Measurements from ENCODE around the gene IRF4.

The IRF4 gene

DNA sequence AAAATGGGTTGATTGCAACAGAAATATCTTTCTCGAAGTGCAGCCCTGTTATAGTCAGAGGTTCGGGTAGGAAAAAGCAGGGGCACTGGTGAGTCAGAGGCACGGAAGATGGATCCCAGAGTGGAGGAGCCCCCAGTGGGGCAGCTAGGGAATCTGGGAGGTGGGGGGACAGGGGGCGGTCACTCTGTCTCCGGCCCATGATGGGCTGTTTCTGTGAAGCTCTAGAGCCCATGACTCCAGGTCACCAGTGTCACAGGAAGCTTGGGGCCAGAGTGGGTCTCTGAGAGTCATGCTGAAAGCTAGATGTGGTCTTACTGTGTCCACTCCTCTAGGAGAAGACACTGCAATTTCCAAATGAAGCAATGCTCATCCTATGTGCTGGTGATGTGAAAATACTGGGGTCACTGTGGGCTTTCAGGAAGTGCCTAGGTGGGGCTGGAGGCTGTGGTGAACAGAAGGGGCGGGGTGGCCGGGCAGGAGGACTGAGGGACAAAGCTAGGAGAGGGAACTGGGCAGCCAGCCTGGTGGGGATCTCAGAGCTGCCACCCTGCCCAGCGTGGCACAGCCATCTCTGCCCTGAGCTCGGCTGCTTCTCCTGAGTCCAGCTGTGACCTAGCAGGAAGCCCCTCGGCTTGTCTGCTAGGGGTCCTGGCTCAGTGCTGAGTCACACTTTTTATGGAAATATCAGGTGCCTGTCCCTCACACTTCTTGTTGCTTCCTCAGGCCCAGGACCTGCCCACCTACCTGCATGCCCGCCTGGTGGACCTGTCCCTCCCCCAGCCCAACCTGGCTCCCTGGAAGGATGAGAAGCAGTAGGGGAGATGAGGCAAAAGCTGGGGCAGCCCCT, 54.2 kb downstream of the IRF4 start:
- no peak for DNase-seq

DNA sequence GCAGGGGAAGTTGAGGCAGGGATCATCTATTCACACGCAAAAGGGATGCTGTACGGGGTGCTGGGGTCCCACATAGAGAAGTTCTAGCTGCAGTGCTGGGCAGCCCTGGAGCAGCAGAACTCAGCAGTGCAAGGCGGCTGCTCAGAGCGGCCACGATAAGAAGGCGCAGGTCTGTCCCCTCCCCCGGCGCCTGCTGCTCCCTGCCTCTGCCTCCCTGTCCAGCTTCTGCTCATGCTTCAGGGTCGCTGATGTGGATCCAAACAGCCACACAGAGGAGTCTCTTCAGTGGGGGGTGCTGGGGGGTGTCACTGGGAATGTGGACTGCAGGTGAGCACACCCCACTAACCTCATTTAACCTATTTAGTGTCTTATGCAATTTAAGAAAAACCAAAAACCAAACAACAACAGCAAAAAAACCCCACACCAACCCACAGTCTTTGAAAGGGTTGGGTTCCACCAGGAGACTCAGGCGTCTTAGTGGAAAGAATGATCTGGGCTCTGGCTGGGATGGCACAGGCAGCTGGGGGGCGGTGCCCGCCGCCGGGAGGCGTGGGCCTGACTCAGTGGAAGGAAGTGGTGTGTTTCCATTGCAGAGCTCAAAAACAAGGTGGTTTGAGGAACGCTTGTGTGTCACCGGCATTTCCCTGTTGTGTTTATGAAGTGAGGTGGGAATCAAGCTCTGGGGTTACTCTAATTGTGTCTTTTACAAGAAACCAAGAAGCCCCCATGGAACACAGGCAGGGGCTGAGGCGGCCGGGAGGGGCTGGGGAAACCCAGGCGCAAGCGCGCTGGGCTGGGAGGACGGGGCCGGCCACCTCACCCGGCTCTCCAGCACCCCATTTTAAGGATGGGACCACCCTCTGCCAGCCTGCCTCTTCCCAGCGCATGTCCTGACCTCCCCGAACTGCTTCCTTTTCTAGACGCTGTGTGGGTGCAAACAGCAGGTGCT, 55.1 kb downstream of the IRF4 start:
- peak; percentile 74 for DNase-seq

GRCh38 chr6:447381-448165, 56.0 kb downstream of the IRF4 start:
- peak; percentile 21 for DNase-seq

- no peak for DNase-seq
Observed at GRCh38 chr6:448296-449056, 56.9 kb downstream of the IRF4 start.

DNA sequence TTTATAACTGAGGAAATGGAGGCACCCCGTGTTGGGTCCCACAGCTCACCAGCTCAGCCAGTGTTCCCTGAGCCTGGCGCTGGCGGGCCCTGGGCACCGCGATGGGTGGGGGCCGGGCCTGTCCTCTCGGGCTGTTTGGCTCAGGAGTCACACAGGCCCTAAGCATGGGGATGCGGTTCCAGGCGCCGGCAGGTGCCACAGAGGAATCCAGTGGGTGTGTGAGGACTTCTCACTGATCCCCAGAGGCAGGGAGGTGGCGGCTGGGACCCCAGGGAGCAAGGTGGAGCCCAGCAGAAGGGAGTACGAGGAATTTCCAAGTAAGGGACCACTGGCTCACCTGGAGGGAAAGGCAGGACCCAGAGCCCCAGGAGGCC, 57.5 kb downstream of the IRF4 start:
- no peak for DNase-seq

DNA sequence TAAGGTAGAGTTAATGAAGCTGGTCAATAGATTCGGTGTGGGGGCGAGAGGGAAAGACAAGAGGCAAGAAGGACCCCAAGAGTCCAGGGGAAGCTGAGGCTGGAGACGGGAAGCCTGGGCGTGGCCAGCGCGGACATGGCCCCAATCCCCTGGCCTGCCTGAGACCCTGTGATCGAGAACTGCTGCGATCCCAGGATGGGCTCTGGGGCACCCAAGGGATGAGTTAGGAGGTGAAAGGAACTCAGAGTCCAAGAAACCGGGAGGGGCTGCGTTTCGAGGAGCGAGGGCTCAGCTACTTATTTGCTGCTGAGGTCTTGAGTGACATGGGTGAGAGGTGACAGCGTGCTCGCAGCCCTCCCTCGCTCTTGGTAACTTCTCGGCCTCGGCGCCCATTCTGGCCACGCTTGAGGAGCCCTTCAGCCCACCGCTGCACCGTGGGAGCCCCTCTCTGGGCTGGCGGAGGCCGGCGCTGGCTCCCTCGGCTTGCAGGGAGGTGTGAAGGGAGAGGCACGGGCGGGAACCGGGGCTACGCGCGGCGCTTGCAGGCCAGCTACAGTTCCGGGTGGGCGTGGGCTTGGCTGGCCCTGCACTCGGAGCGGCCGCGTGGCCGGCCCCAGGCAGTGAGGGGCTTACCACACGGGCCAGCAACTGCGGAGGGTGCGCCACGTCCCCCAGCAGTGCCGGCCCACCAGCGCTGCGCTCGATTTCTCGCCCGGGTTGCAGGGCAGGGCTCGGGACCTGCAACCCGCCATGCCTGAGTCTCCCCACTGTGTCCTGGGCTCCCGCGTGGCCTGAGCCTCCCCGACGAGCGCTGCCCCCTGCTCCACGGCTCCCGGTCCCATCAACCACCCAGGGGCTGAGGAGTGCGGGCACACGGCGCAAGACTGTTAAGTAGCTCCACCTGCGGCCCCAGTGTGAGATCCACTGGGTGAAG, 58.2 kb downstream of the IRF4 start:
- no peak for DNase-seq

GRCh38 chr6:451336-451735, 59.8 kb downstream of the IRF4 start:
- DNase-seq, result no peak

- DNase-seq, result no peak
Observed at GRCh38 chr6:451847-452246, 60.3 kb downstream of the IRF4 start.

- no peak for DNase-seq
Observed at GRCh38 chr6:452301-453067, 60.9 kb downstream of the IRF4 start.

DNA sequence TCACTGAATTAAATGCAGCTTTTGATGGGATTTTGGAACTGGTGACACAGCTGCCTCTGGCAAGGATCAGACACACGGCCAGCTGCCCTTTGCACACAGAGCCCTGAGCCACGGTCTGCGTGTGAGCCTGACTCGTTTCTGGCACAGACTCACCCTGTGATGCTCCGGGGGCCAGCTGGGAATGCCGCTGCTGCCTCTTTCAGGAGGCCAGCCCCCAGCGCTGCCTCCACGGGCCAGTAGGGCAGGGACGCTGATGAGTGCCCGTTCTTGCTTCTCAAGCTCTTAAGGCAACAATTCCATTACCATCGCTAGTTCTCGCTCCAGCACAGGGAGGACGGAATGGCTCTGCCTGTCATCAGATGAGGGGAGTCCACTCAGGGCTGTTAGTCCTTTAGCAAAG, 61.6 kb downstream of the IRF4 start:
- DNase-seq, result no peak

GRCh38 chr6:454148-454991, 62.8 kb downstream of the IRF4 start:
- DNase-seq, result no peak

DNA sequence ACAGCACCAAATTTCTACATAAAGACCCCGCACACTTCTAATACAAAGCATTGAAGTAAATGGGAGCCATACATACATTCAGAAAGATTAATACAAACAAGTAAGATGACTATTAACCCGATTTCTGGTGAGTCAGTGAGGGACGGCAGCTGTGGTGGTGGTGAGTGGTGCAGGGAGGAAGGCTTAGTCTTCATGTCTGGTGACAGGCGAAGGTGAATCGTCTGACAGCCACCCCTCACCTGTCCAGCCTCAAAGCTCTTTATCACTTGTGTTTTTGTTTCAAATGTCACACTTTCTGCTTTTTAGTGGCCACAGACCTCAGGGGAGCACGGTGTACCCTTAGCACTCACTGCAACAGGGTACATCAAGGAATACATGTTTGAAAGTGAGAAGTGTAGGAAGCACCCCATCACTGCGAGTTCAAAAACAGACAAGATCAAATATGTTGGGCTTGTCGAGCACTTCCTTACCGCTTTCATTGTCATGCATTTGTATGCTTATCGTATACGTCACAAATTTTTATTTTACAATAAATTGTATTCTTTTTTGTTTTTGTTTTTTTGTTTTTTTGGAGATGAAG, 63.5 kb downstream of the IRF4 start:
- no peak for DNase-seq

DNA sequence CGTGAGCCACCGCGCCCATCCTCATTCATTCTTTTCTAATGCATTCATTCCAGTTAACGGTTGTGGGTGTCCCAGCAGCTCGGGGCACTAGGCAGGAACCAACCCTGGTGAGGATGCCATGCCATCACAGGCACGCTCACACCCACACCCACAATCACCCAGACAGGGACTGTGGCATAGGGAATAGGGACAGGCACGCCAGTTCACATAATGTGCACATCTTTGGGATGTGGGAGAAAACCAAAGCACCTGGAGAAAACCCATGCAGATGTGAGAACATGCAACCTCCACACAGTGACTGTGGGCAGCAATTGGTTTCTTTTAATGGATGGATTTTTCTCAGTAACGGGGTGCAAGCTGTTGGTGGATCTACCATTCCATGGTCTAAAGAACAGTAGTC, 64.3 kb downstream of the IRF4 start:
- DNase-seq, result no peak

DNA sequence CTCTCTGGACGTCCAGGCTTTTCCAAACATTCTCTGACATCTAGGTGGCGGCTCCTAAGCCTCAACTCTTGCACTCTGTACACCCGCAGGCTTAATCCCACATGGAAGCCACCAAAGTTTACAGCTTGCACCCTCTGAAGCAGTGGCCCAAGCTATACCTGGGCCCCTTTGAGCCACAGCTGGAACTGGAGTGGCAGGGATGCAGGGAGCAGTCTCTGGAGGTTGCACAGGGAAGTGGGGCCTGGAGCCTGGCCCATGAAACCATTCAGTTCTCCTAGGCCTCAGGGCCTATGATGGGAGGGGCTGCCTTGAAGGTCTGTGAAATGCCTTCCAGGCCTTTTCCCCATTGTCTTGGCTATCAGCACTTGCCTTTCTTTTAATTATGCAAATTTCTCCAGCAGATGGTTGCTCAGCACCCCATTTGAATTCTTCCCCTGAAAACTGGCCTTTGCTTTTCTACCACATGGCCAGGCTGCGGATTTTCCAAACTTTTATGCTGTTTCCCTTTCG, 64.9 kb downstream of the IRF4 start:
- no peak for DNase-seq

- DNase-seq, result no peak
Observed at GRCh38 chr6:456887-457286, 65.3 kb downstream of the IRF4 start.
